HepG2 (cell line): ENCODE results near the gene SYCE3. TPM values are rescaled to one million over a fixed set of nuclear protein-coding genes. Genes with fewer than 3 reads are reported as not detected.

Experiments used
- ATAC-seq: fragments of 200-7000 bp; cut with Tn5 transposase; 3 replicates; pipeline ENCODE4 v1.9.1; 2020; ENCODE audit warnings: mild to moderate bottlenecking, moderate library complexity
- BruUV-seq: library from RNA; stranded (reverse); fragments of 400-500 nt; replicated peaks from 2 replicates; lab custom pipeline; 2021; lab: Mats Ljungman, UMichigan
- CTCF ChIA-PET: fragments of 300-600 bp; formaldehyde crosslinking; extraction: SDS; loops from one replicate; lab custom pipeline; 2021; ENCODE audit warnings: low total read pairs, inconsistent platforms, low intra/inter-chr PET ratio; lab: Yijun Ruan, JAX
- POLR2A ChIA-PET: fragments of 350-600 bp; sonication (Branson Sonifier 250); formaldehyde crosslinking; loops from one replicate; lab custom pipeline; 2020; ENCODE audit warnings: antibody characterized with exemption, inconsistent platforms; lab: Yijun Ruan, JAX
- DNase-seq: peaks from one replicate; pipeline ENCODE4 v3.0.0-alpha.2; 2015; ENCODE audit warnings: low spot score
- FAIRE-seq: peaks from 3 replicates; lab custom pipeline; 2011; peaks lifted over from hg19 to GRCh38; lab: Jason Lieb, UNC
- H2AFZ ChIP-seq: one replicate; pipeline ENCODE4 v1.6.1; 2011; ENCODE audit warnings: low read length, inconsistent platforms
- H3K27ac ChIP-seq: fragments of 300-600 bp; 3 replicates; pipeline ENCODE4 v1.8.0; 2011; ENCODE audit warnings: mixed run types, mild to moderate bottlenecking, mixed read lengths, low read length, inconsistent platforms; ENCODE audit not compliant: insufficient read depth; ENCODE audit errors: extremely low read length
- H3K27me3 ChIP-seq, 2 experiments: fragments of 200-600 bp in 1 of 2; 2 replicates in 1 of 2; 3 replicates in 1 of 2; pipeline versions ENCODE4 v1.6.0 to v1.8.0; 2011; ENCODE audit warnings: low read length in 2 of 2, mild to moderate bottlenecking in 2 of 2, moderate library complexity in 2 of 2, inconsistent platforms in 1 of 2; ENCODE audit not compliant: insufficient read depth in 2 of 2, control insufficient read depth in 1 of 2
- H3K36me3 ChIP-seq, 2 experiments: fragments of 200-600 bp in 1 of 2; replicated peaks in 1 of 2; 2 replicates in 1 of 2; 3 replicates in 1 of 2; pipeline versions ENCODE4 v1.5.1 to v1.8.0; 2011; ENCODE audit warnings: low read length in 2 of 2, inconsistent platforms in 1 of 2; ENCODE audit not compliant: insufficient read depth in 2 of 2, control insufficient read depth in 1 of 2
- H3K4me1 ChIP-seq: 2 replicates; pipeline ENCODE4 v1.5.1; 2012; ENCODE audit warnings: low read length, inconsistent platforms; ENCODE audit not compliant: insufficient read depth
- H3K4me2 ChIP-seq: 2 replicates; pipeline ENCODE4 v1.6.0; 2011; ENCODE audit warnings: low read depth, low read length, inconsistent platforms
- H3K4me3 ChIP-seq, 3 experiments: fragments of 200-600 bp in 1 of 3; sonication (generic), shearing (Covaris generic) in 1 of 3; replicated peaks in 1 of 3; 2 replicates each; pipeline ENCODE4 v1.5.1; 2011 to 2016; ENCODE audit warnings: low read length in 3 of 3, inconsistent platforms in 2 of 3, low read depth in 2 of 3, mild to moderate bottlenecking in 2 of 3, control low read depth in 1 of 3, mixed read lengths in 1 of 3; ENCODE audit not compliant: insufficient read depth in 1 of 3
- H3K79me2 ChIP-seq: one replicate; pipeline ENCODE4 v1.6.1; 2011; ENCODE audit warnings: low read length, inconsistent platforms; ENCODE audit not compliant: insufficient read depth
- H3K9ac ChIP-seq: 2 replicates; pipeline ENCODE4 v1.6.0; 2011; ENCODE audit warnings: mild to moderate bottlenecking, low read depth, low read length, inconsistent platforms; ENCODE audit not compliant: insufficient read depth
- H3K9me3 ChIP-seq: 2 replicates; pipeline ENCODE4 v1.5.1; 2012; ENCODE audit warnings: mild to moderate bottlenecking, low read length
- H4K20me1 ChIP-seq: 2 replicates; pipeline ENCODE4 v1.6.0; 2011; ENCODE audit warnings: inconsistent platforms, mild to moderate bottlenecking, low read length, moderate library complexity; ENCODE audit not compliant: insufficient read depth
- ARNTL ChIP-seq: sonication (generic); formaldehyde crosslinking; IDR thresholded peaks from 2 replicates; pipeline ENCODE4 v1.4.0; 2020; ENCODE audit warnings: mild to moderate bottlenecking, missing genetic modification reagents
- GPBP1L1 ChIP-seq: sonication (generic); formaldehyde crosslinking; IDR thresholded peaks from 2 replicates; pipeline ENCODE4 v1.5.0; 2020; ENCODE audit warnings: mild to moderate bottlenecking, missing genetic modification reagents
- MATR3 ChIP-seq: sonication (generic); formaldehyde crosslinking; IDR thresholded peaks from 2 replicates; pipeline ENCODE4 v1.4.0; 2020; ENCODE audit warnings: missing genetic modification reagents
- NFKBIZ ChIP-seq: IDR thresholded peaks from 2 replicates; pipeline ENCODE4 v1.6.1; 2018; ENCODE audit warnings: missing genetic modification reagents, missing compliant biosample characterization
- SRSF9 ChIP-seq: fragments of 200-400 bp; formaldehyde crosslinking; IDR thresholded peaks from 2 replicates; pipeline ENCODE4 v1.6.1; 2018; ENCODE audit warnings: borderline replicate concordance, mild to moderate bottlenecking, low read depth, low read length; ENCODE audit not compliant: insufficient read depth, poor library complexity, severe bottlenecking
- TCF7L2 ChIP-seq: IDR thresholded peaks from 2 replicates; pipeline ENCODE4 v1.6.1; 2011; ENCODE audit warnings: mild to moderate bottlenecking, low read depth, low read length, moderate library complexity
- ZNF549 ChIP-seq: sonication (generic); formaldehyde crosslinking; IDR thresholded peaks from 2 replicates; pipeline ENCODE4 v1.5.0; 2020; ENCODE audit warnings: missing genetic modification reagents
- WGBS: methylation state at CpG from one replicate; pipeline ENCODE4 v1.1.6; 2017; ENCODE audit warnings: low lambda C conversion rate; 5-methylcytosine and 5-hydroxymethylcytosine counted together
- in situ Hi-C: cut with HindIII; loops from 2 replicates; pipeline ENCODE4 v1.10.0; 2017; ENCODE audit warnings: low pct_unique_long_range_greater_than_20kb; ENCODE audit not compliant: extremely low pct_ligation_motif_present
- intact Hi-C: fragments of 100-400 bp; cut with micrococcal nuclease; formaldehyde crosslinking; loops from one replicate; pipeline ENCODE4 v1.10.0; 2022; ENCODE audit not compliant: unreplicated experiment
- polyA plus RNA-seq, 8 experiments: library from polyadenylated mRNA; depleted of rRNA in 3 of 8; stranded (reverse) in 7 of 8; unstranded in 1 of 8; fragments of >200 nt; fragmentation: Illumina TruSeq in 4 of 8; extraction: Trizol in 4 of 8; gene quantifications; 2 replicates each; pipeline versions ENCODE4 v1.2.1 to v1.2.3, GENCODE V29; 2011 to 2016; ENCODE audit warnings: low read depth in 4 of 8, missing spikeins in 1 of 8, mixed read lengths in 1 of 8; ENCODE audit not compliant: insufficient read depth in 1 of 8
- total RNA-seq, 5 experiments: library from RNA; depleted of rRNA; stranded (reverse); fragments of >200 nt; fragmentation: Illumina TruSeq; extraction: Trizol; gene quantifications; 2 replicates each; pipeline ENCODE4 v1.2.3, GENCODE V29; 2016; ENCODE audit warnings: low read depth in 1 of 5

Gene SYCE3
- total and polyA plus RNA-seq, 2 of the 13 experiments (the other 11 are each of a cell fraction or from before 2014, with no cell fraction given) = not detected

GRCh38 chr22:50578776-50579310 lies 16.1 kb upstream of the SYCE3 start:
- no peaks in the 10 kb centered on the region for H3K9me3 ChIP-seq
- WGBS = 96% methylated on average over 7 of the region's 8 CpGs
- H3K9ac ChIP-seq = no peak overlapping the region
- ChIA-PET POLR2A (interaction anchor here (0.7 to 3.1 kb wide), 3 partner anchors 10 to 16 kb away, joined by 3 to 9 read pairs (median 7); partner anchors contain the start of gene SYCE3), CTCF (no interaction called here)
- no peak for DNase-seq
- peaks cover 0 to 3% of the 10 kb centered on the region in 2 experiments; a peak in 2 of 5 replicates for H3K36me3 ChIP-seq
- H3K27ac ChIP-seq = peak overlapping the region; percentile 13
- H3K4me2 ChIP-seq = no peak overlapping the region
- no peaks in the 10 kb centered on the region for H3K79me2 ChIP-seq
- H3K27me3 ChIP-seq = no peaks in the 10 kb centered on the region
- no peak for ATAC-seq
- FAIRE-seq = no peak
- H4K20me1 ChIP-seq = no peaks in the 10 kb centered on the region
- no peak overlapping the region for H2AFZ ChIP-seq
- H3K4me3 ChIP-seq = no peak overlapping the region
- H3K4me1 ChIP-seq = peaks cover 17% of the 10 kb centered on the region
- TF ChIP-seq SRSF9 (no peak), ZNF549 (CRISPR knock-in tag) (no peak), GPBP1L1 (CRISPR knock-in tag) (no peak), TCF7L2 (no peak), ARNTL (no peak), NFKBIZ (no peak), MATR3 (no peak)
- in situ Hi-C loops = loop anchor here (5.0 kb wide), 1 partner anchor 33 kb away; no protein-coding TSS in a partner anchor
- intact Hi-C loops = no loop called here
- BruUV-seq = no TSS peak
